ENCODE data around the gene GPBAR1.
A peak's percentile ranks its signal among the peaks of the same experiment; 100 is the strongest.

Gene GPBAR1

GRCh38 chr2:218236829-218237228 is 24.0 kb upstream of the GPBAR1 start:
- H3K4me3 ChIP-seq (ENCODE audit: low read depth in 1 of 5, low read length in 5 of 5) = no peak overlapping the region
- H3K36me3 ChIP-seq (ENCODE audit: control insufficient read depth in 5 of 5, insufficient read depth in 5 of 5, low read length in 5 of 5) = peaks cover 42 to 84% (median 71%) of the 10 kb centered on the region in 5 donors
- H3K27ac ChIP-seq (ENCODE audit: low read depth, low read length) = no peak overlapping the region
- H3K9me3 ChIP-seq (ENCODE audit: control insufficient read depth in 5 of 5, low read length in 5 of 5) = no peaks in the 10 kb centered on the region
- no peaks in the 10 kb centered on the region for H3K27me3 ChIP-seq (ENCODE audit: control insufficient read depth in 5 of 5, insufficient read depth in 4 of 5, low read length in 5 of 5)
- H3K4me1 ChIP-seq (ENCODE audit: control insufficient read depth in 5 of 5, insufficient read depth in 5 of 5, low read length in 5 of 5) = peaks cover 0 to 10% (median 0%) of the 10 kb centered on the region in 5 donors
- H3K9ac ChIP-seq (ENCODE audit: low read length in 5 of 5) = no peak overlapping the region

- Histone ChIP-seq H3K4me3 (ENCODE audit: low read depth in 1 of 5, low read length in 5 of 5) (no peak overlapping the region), H3K9me3 (ENCODE audit: control insufficient read depth in 5 of 5, low read length in 5 of 5) (no peaks in the 10 kb centered on the region), H3K27ac (ENCODE audit: low read depth, low read length) (no peak overlapping the region), H3K27me3 (ENCODE audit: control insufficient read depth in 5 of 5, insufficient read depth in 4 of 5, low read length in 5 of 5) (no peaks in the 10 kb centered on the region), H3K36me3 (ENCODE audit: control insufficient read depth in 5 of 5, insufficient read depth in 5 of 5, low read length in 5 of 5) (peaks cover 47 to 85% (median 73%) of the 10 kb centered on the region in 5 donors), H3K4me1 (ENCODE audit: control insufficient read depth in 5 of 5, insufficient read depth in 5 of 5, low read length in 5 of 5) (peaks cover 0 to 12% (median 0%) of the 10 kb centered on the region in 5 donors), H3K9ac (ENCODE audit: low read length in 5 of 5) (no peak overlapping the region)
Measured at GRCh38 chr2:218238887-218239286, 21.9 kb upstream of the GPBAR1 start.

GRCh38 chr2:218244204-218244603 is 16.6 kb upstream of the GPBAR1 start:
- no peak overlapping the region for H3K27ac ChIP-seq (ENCODE audit: low read depth, low read length)
- H3K4me1 ChIP-seq (ENCODE audit: control insufficient read depth in 5 of 5, insufficient read depth in 5 of 5, low read length in 5 of 5) = peaks cover 0 to 9% (median 3%) of the 10 kb centered on the region in 5 donors
- no peak overlapping the region for H3K9ac ChIP-seq (ENCODE audit: low read length in 5 of 5)
- H3K36me3 ChIP-seq (ENCODE audit: control insufficient read depth in 5 of 5, insufficient read depth in 5 of 5, low read length in 5 of 5) = peaks cover 37 to 90% (median 81%) of the 10 kb centered on the region in 5 donors
- H3K9me3 ChIP-seq (ENCODE audit: control insufficient read depth in 5 of 5, low read length in 5 of 5) = no peaks in the 10 kb centered on the region
- H3K27me3 ChIP-seq (ENCODE audit: control insufficient read depth in 5 of 5, insufficient read depth in 4 of 5, low read length in 5 of 5) = no peaks in the 10 kb centered on the region
- H3K4me3 ChIP-seq (ENCODE audit: low read depth in 1 of 5, low read length in 5 of 5) = no peak overlapping the region

- no peak overlapping the region for H3K4me3 ChIP-seq (ENCODE audit: low read depth in 1 of 5, low read length in 5 of 5)
- H3K9ac ChIP-seq (ENCODE audit: low read length in 5 of 5) = no peak overlapping the region
- no peaks in the 10 kb centered on the region for H3K9me3 ChIP-seq (ENCODE audit: control insufficient read depth in 5 of 5, low read length in 5 of 5)
- no peaks in the 10 kb centered on the region for H3K27me3 ChIP-seq (ENCODE audit: control insufficient read depth in 5 of 5, insufficient read depth in 4 of 5, low read length in 5 of 5)
- peaks cover 35 to 90% (median 81%) of the 10 kb centered on the region in 5 donors for H3K36me3 ChIP-seq (ENCODE audit: control insufficient read depth in 5 of 5, insufficient read depth in 5 of 5, low read length in 5 of 5)
- no peak overlapping the region for H3K27ac ChIP-seq (ENCODE audit: low read depth, low read length)
- H3K4me1 ChIP-seq (ENCODE audit: control insufficient read depth in 5 of 5, insufficient read depth in 5 of 5, low read length in 5 of 5) = peaks cover 0 to 9% (median 3%) of the 10 kb centered on the region in 5 donors
Measured at GRCh38 chr2:218244665-218245064, 16.1 kb upstream of the GPBAR1 start.

- H3K4me3 ChIP-seq (ENCODE audit: low read depth in 1 of 5, low read length in 5 of 5) = no peak overlapping the region
- no peak overlapping the region for H3K9ac ChIP-seq (ENCODE audit: low read length in 5 of 5)
- H3K36me3 ChIP-seq (ENCODE audit: control insufficient read depth in 5 of 5, insufficient read depth in 5 of 5, low read length in 5 of 5) = peaks cover 37 to 90% (median 81%) of the 10 kb centered on the region in 5 donors
- H3K27me3 ChIP-seq (ENCODE audit: control insufficient read depth in 5 of 5, insufficient read depth in 4 of 5, low read length in 5 of 5) = no peaks in the 10 kb centered on the region
- no peak overlapping the region for H3K27ac ChIP-seq (ENCODE audit: low read depth, low read length)
- no peaks in the 10 kb centered on the region for H3K9me3 ChIP-seq (ENCODE audit: control insufficient read depth in 5 of 5, low read length in 5 of 5)
- H3K4me1 ChIP-seq (ENCODE audit: control insufficient read depth in 5 of 5, insufficient read depth in 5 of 5, low read length in 5 of 5) = peaks cover 0 to 9% (median 3%) of the 10 kb centered on the region in 5 donors
Measured at GRCh38 chr2:218245214-218245613, 15.6 kb upstream of the GPBAR1 start.

GRCh38 chr2:218249691-218250090 is 11.1 kb upstream of the GPBAR1 start:
- Histone ChIP-seq H3K9me3 (ENCODE audit: control insufficient read depth in 5 of 5, low read length in 5 of 5) (no peaks in the 10 kb centered on the region), H3K4me3 (ENCODE audit: low read depth in 1 of 5, low read length in 5 of 5) (no peak overlapping the region), H3K36me3 (ENCODE audit: control insufficient read depth in 5 of 5, insufficient read depth in 5 of 5, low read length in 5 of 5) (peaks cover 32 to 99% (median 93%) of the 10 kb centered on the region in 5 donors), H3K27ac (ENCODE audit: low read depth, low read length) (no peak overlapping the region), H3K27me3 (ENCODE audit: control insufficient read depth in 5 of 5, insufficient read depth in 4 of 5, low read length in 5 of 5) (no peaks in the 10 kb centered on the region), H3K4me1 (ENCODE audit: control insufficient read depth in 5 of 5, insufficient read depth in 5 of 5, low read length in 5 of 5) (peaks cover 0 to 17% (median 0%) of the 10 kb centered on the region in 5 donors), H3K9ac (ENCODE audit: low read length in 5 of 5) (no peak overlapping the region)

GRCh38 chr2:218252509-218253231 is 8.1 kb upstream of the GPBAR1 start:
- no peak overlapping the region for H3K4me3 ChIP-seq (ENCODE audit: low read depth in 1 of 5, low read length in 5 of 5)
- H3K9me3 ChIP-seq (ENCODE audit: control insufficient read depth in 5 of 5, low read length in 5 of 5) = no peaks in the 10 kb centered on the region
- H3K9ac ChIP-seq (ENCODE audit: low read length in 5 of 5) = no peak overlapping the region
- no peaks in the 10 kb centered on the region for H3K27me3 ChIP-seq (ENCODE audit: control insufficient read depth in 5 of 5, insufficient read depth in 4 of 5, low read length in 5 of 5)
- peaks cover 28 to 91% (median 82%) of the 10 kb centered on the region in 5 donors for H3K36me3 ChIP-seq (ENCODE audit: control insufficient read depth in 5 of 5, insufficient read depth in 5 of 5, low read length in 5 of 5)
- no peak overlapping the region for H3K27ac ChIP-seq (ENCODE audit: low read depth, low read length)
- peaks cover 4 to 29% (median 10%) of the 10 kb centered on the region in 5 donors for H3K4me1 ChIP-seq (ENCODE audit: control insufficient read depth in 5 of 5, insufficient read depth in 5 of 5, low read length in 5 of 5)

- no peaks in the 10 kb centered on the region for H3K27me3 ChIP-seq (ENCODE audit: control insufficient read depth in 5 of 5, insufficient read depth in 4 of 5, low read length in 5 of 5)
- H3K27ac ChIP-seq (ENCODE audit: low read depth, low read length) = no peak overlapping the region
- peak overlapping the region in 1 of 5 donors; percentile 26 for H3K9ac ChIP-seq (ENCODE audit: low read length in 5 of 5)
- H3K9me3 ChIP-seq (ENCODE audit: control insufficient read depth in 5 of 5, low read length in 5 of 5) = no peaks in the 10 kb centered on the region
- no peak overlapping the region for H3K4me3 ChIP-seq (ENCODE audit: low read depth in 1 of 5, low read length in 5 of 5)
- peaks cover 26 to 85% (median 77%) of the 10 kb centered on the region in 5 donors for H3K36me3 ChIP-seq (ENCODE audit: control insufficient read depth in 5 of 5, insufficient read depth in 5 of 5, low read length in 5 of 5)
- peaks cover 4 to 35% (median 15%) of the 10 kb centered on the region in 5 donors for H3K4me1 ChIP-seq (ENCODE audit: control insufficient read depth in 5 of 5, insufficient read depth in 5 of 5, low read length in 5 of 5)
Measured at GRCh38 chr2:218253232-218253625, 7.6 kb upstream of the GPBAR1 start.

- H3K9me3 ChIP-seq (ENCODE audit: control insufficient read depth in 5 of 5, low read length in 5 of 5) = no peaks in the 10 kb centered on the region
- peaks cover 23 to 63% (median 55%) of the 10 kb centered on the region in 5 donors for H3K36me3 ChIP-seq (ENCODE audit: control insufficient read depth in 5 of 5, insufficient read depth in 5 of 5, low read length in 5 of 5)
- H3K4me1 ChIP-seq (ENCODE audit: control insufficient read depth in 5 of 5, insufficient read depth in 5 of 5, low read length in 5 of 5) = peaks cover 23 to 57% (median 37%) of the 10 kb centered on the region in 5 donors
Measured at GRCh38 chr2:218255446-218255845, 5.4 kb upstream of the GPBAR1 start.

GRCh38 chr2:218256612-218257350 is 4.0 kb upstream of the GPBAR1 start:
- Histone ChIP-seq H3K9me3 (ENCODE audit: control insufficient read depth in 5 of 5, low read length in 5 of 5) (no peaks in the 10 kb centered on the region), H3K9ac (ENCODE audit: low read length in 5 of 5) (no peak overlapping the region), H3K36me3 (ENCODE audit: control insufficient read depth in 5 of 5, insufficient read depth in 5 of 5, low read length in 5 of 5) (peaks cover 23 to 50% (median 42%) of the 10 kb centered on the region in 5 donors), H3K4me3 (ENCODE audit: low read depth in 1 of 5, low read length in 5 of 5) (no peak overlapping the region), H3K4me1 (ENCODE audit: control insufficient read depth in 5 of 5, insufficient read depth in 5 of 5, low read length in 5 of 5) (peaks cover 34 to 70% (median 51%) of the 10 kb centered on the region in 5 donors), H3K27me3 (ENCODE audit: control insufficient read depth in 5 of 5, insufficient read depth in 4 of 5, low read length in 5 of 5) (no peaks in the 10 kb centered on the region), H3K27ac (ENCODE audit: low read depth, low read length) (peak overlapping the region; percentile 14)

More at GRCh38 chr2:218255446-218255845, 5.4 kb upstream of the GPBAR1 start:
- Histone ChIP-seq H3K27ac (ENCODE audit: low read depth, low read length) (no peak overlapping the region), H3K4me3 (ENCODE audit: low read depth in 1 of 5, low read length in 5 of 5) (no peak overlapping the region), H3K9ac (ENCODE audit: low read length in 5 of 5) (no peak overlapping the region), H3K27me3 (ENCODE audit: control insufficient read depth in 5 of 5, insufficient read depth in 4 of 5, low read length in 5 of 5) (no peaks in the 10 kb centered on the region)
